Measurements from ENCODE around the gene CNTN4.

- TF ChIP-seq POLR2AphosphoS5 (IDR thresholded peaks at IDR 0.05; ENCODE audit: insufficient read depth in 1 of 2, low read depth in 1 of 2) = no peak
- TF ChIP-seq CTCF (IDR thresholded peaks at IDR 0.05) = no peak
Measured at GRCh38 chr3:2544212-2544611, 445.5 kb downstream of the CNTN4 start.

Data from vagina (tissue), 2 donors.